ENCODE measurements around the gene ATP6V1C2. TPM values are rescaled to one million over a fixed set of nuclear protein-coding genes. Genes with fewer than 3 reads are reported as not detected.
A peak's percentile ranks its signal among the peaks of the same experiment; 100 is the strongest.

ATP6V1C2 gene
- total and polyA plus RNA-seq, 4 donors, result 0.55 to 2.5 (median 1.0) TPM

DNA sequence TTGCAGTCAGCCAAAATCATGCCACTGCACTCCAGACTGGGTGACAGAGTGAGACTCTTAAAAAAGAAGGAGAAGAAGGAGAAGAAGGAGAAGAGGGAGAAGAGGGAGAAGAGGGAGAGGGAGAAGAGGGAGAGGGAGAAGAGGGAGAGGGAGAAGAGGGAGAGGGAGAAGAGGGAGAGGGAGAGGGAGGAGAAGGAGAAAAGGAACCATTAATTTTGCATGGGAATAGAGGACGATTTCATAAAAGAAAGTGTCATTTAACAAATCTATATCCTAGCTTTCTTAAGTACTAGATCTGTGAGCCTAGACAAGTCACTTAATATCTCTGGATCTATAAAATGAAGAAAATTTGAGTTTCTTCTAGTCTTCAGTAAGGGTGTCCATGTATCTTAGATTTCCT is 41.2 kb upstream of the ATP6V1C2 start:
- no peaks in the 10 kb centered on the region for H3K4me1 ChIP-seq (ENCODE audit: control insufficient read depth in 5 of 5, insufficient read depth in 5 of 5, low read length in 5 of 5)
- H3K9me3 ChIP-seq (ENCODE audit: control insufficient read depth in 4 of 4, insufficient read depth in 3 of 4, low read length in 3 of 4), result no peaks in the 10 kb centered on the region
- H3K36me3 ChIP-seq (ENCODE audit: control insufficient read depth in 4 of 4, insufficient read depth in 4 of 4, low read length in 4 of 4), result peaks cover 8 to 17% (median 12%) of the 10 kb centered on the region in 4 donors
- no peak overlapping the region for H3K27ac ChIP-seq (ENCODE audit: low read depth in 1 of 2, low read length in 1 of 2)
- DNase-seq (no peak), ATAC-seq (ENCODE audit: insufficient read depth, low FRiP score) (no peak)
- H3K27me3 ChIP-seq (ENCODE audit: control insufficient read depth in 3 of 3, insufficient read depth in 3 of 3, low read length in 2 of 3), result no peaks in the 10 kb centered on the region
- TF ChIP-seq, protein P1, sequence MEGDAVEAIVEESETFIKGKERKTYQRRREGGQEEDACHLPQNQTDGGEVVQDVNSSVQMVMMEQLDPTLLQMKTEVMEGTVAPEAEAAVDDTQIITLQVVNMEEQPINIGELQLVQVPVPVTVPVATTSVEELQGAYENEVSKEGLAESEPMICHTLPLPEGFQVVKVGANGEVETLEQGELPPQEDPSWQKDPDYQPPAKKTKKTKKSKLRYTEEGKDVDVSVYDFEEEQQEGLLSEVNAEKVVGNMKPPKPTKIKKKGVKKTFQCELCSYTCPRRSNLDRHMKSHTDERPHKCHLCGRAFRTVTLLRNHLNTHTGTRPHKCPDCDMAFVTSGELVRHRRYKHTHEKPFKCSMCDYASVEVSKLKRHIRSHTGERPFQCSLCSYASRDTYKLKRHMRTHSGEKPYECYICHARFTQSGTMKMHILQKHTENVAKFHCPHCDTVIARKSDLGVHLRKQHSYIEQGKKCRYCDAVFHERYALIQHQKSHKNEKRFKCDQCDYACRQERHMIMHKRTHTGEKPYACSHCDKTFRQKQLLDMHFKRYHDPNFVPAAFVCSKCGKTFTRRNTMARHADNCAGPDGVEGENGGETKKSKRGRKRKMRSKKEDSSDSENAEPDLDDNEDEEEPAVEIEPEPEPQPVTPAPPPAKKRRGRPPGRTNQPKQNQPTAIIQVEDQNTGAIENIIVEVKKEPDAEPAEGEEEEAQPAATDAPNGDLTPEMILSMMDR (IDR thresholded peaks at IDR 0.05; ENCODE audit: control extremely low read depth, extremely low read depth), result no peak
- WGBS, 2 donors, result 43 to 100% methylated on average over 1 of the region's 1 CpG
- no peak overlapping the region for H3K4me3 ChIP-seq
- H3K9ac ChIP-seq (ENCODE audit: insufficient read depth in 1 of 2, low read length in 2 of 2), result no peak overlapping the region

DNA sequence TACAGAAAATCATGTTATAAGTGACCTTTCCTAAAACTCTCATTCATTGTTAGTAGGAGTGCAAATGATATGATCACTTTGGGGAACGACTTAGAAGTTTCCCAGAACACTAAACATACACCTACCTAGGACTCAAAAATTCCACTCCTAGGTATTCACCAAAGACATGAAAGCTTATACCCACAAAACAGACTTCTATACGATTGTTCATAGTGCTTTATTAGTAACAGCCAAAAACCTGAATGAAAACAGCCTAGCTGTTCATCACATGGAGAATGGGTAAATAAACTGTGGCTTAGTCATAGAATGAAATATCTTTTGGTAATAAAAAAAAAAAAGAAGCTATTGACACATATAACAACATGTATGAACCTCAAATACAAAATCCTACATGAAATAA is 40.5 kb upstream of the ATP6V1C2 start:
- TF ChIP-seq, protein P1 (IDR thresholded peaks at IDR 0.05; ENCODE audit: control extremely low read depth, extremely low read depth), result no peak
- peaks cover 8 to 17% (median 12%) of the 10 kb centered on the region in 4 donors for H3K36me3 ChIP-seq (ENCODE audit: control insufficient read depth in 4 of 4, insufficient read depth in 4 of 4, low read length in 4 of 4)
- 90 to 91% methylated on average over 2 of the region's 2 CpGs for WGBS, 2 donors
- H3K27me3 ChIP-seq (ENCODE audit: control insufficient read depth in 3 of 3, insufficient read depth in 3 of 3, low read length in 2 of 3), result no peaks in the 10 kb centered on the region
- no peak overlapping the region for H3K9ac ChIP-seq (ENCODE audit: insufficient read depth in 1 of 2, low read length in 2 of 2)
- no peaks in the 10 kb centered on the region for H3K4me1 ChIP-seq (ENCODE audit: control insufficient read depth in 5 of 5, insufficient read depth in 5 of 5, low read length in 5 of 5)
- no peak overlapping the region for H3K27ac ChIP-seq (ENCODE audit: low read depth in 1 of 2, low read length in 1 of 2)
- ATAC-seq (ENCODE audit: insufficient read depth, low FRiP score) (no peak), DNase-seq (no peak)
- H3K4me3 ChIP-seq, result no peak overlapping the region
- H3K9me3 ChIP-seq (ENCODE audit: control insufficient read depth in 4 of 4, insufficient read depth in 3 of 4, low read length in 3 of 4), result no peaks in the 10 kb centered on the region

DNA sequence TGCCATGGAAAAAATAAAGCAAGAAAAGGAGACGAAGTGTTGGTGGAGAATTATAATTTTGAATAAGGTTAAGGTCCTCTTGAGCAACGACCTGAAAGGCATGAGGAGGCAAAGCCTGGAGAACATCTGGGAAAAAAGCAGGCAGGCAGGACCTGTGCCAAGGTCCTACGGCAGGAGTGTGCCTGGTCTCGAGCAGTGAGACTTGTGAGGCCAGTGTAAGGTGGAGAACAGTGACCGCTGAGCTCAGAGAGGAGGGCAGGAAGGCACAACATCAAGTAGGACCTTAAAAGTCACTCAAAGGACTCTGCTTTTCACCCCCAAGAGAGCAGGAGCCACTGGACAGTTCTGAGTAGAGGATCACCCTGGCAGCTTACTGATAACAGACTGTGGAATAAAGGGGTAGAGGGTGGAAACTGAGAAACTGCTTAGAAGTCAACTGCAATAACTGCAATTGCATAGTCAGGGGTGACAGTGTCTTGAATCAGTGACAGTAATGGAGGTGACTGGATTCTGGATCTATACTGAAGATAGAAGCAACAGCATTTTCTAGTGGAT is 35.2 kb upstream of the ATP6V1C2 start:
- H3K36me3 ChIP-seq (ENCODE audit: control insufficient read depth in 4 of 4, insufficient read depth in 4 of 4, low read length in 4 of 4), result peaks cover 3 to 10% (median 5%) of the 10 kb centered on the region in 4 donors
- WGBS, 2 donors, result 63 to 77% methylated on average over 5 of the region's 5 CpGs
- no peak overlapping the region for H3K4me3 ChIP-seq
- H3K27ac ChIP-seq (ENCODE audit: low read depth in 1 of 2, low read length in 1 of 2), result peak overlapping the region in 1 of 2 donors; percentile 4
- DNase-seq (no peak), ATAC-seq (ENCODE audit: insufficient read depth, low FRiP score) (no peak)
- H3K9me3 ChIP-seq (ENCODE audit: control insufficient read depth in 4 of 4, insufficient read depth in 3 of 4, low read length in 3 of 4), result no peaks in the 10 kb centered on the region
- H3K27me3 ChIP-seq (ENCODE audit: control insufficient read depth in 3 of 3, insufficient read depth in 3 of 3, low read length in 2 of 3), result no peaks in the 10 kb centered on the region
- no peak overlapping the region for H3K9ac ChIP-seq (ENCODE audit: insufficient read depth in 1 of 2, low read length in 2 of 2)
- TF ChIP-seq, protein P1 (IDR thresholded peaks at IDR 0.05; ENCODE audit: control extremely low read depth, extremely low read depth), result no peak
- peaks cover 9 to 13% (median 9%) of the 10 kb centered on the region in 5 donors for H3K4me1 ChIP-seq (ENCODE audit: control insufficient read depth in 5 of 5, insufficient read depth in 5 of 5, low read length in 5 of 5)
